ENCODE measurements around the gene PKN2.

PKN2 gene

GRCh38 chr1:88670462-88670861 lies 13.6 kb upstream of the PKN2 start:
- no peak for TF ChIP-seq Cebpa-rat (IDR thresholded peaks at IDR 0.05)
- no peaks in the 10 kb centered on the region for H3K27me3 ChIP-seq
- no peaks in the 10 kb centered on the region for H3K9me3 ChIP-seq (replicated peaks in 1 of 11)
- no peaks in the 10 kb centered on the region for H3K36me3 ChIP-seq
- H4K20me1 ChIP-seq: no peaks in the 10 kb centered on the region
- H3K27ac ChIP-seq: no peak overlapping the region
- no peak overlapping the region for H3K4me2 ChIP-seq
- no peaks in the 10 kb centered on the region for H3K4me1 ChIP-seq
- no peak overlapping the region for H3K9ac ChIP-seq
- no peak overlapping the region for H3K4me3 ChIP-seq

GRCh38 chr1:88673446-88673845 lies 10.6 kb upstream of the PKN2 start:
- no peak overlapping the region for H3K4me2 ChIP-seq
- no peak overlapping the region for H3K27ac ChIP-seq
- no peaks in the 10 kb centered on the region for H4K20me1 ChIP-seq
- no peak for TF ChIP-seq Cebpa-rat (IDR thresholded peaks at IDR 0.05)
- no peak overlapping the region for H3K4me3 ChIP-seq
- no peaks in the 10 kb centered on the region for H3K4me1 ChIP-seq
- no peaks in the 10 kb centered on the region for H3K36me3 ChIP-seq
- H3K27me3 ChIP-seq: no peaks in the 10 kb centered on the region
- H3K9me3 ChIP-seq (replicated peaks in 1 of 11): no peaks in the 10 kb centered on the region
- H3K9ac ChIP-seq: no peak overlapping the region

GRCh38 chr1:88678405-88678804 lies 5.7 kb upstream of the PKN2 start:
- H3K27ac ChIP-seq: no peak overlapping the region
- peaks cover 12 to 17% (median 15%) of the 10 kb centered on the region in 10 experiments for H3K4me1 ChIP-seq
- no peak for TF ChIP-seq Cebpa-rat (IDR thresholded peaks at IDR 0.05)
- no peaks in the 10 kb centered on the region for H3K27me3 ChIP-seq
- H3K9ac ChIP-seq: no peak overlapping the region
- no peak overlapping the region for H3K4me3 ChIP-seq
- no peak overlapping the region for H3K4me2 ChIP-seq
- H3K36me3 ChIP-seq: no peaks in the 10 kb centered on the region
- H3K9me3 ChIP-seq (replicated peaks in 1 of 11): no peaks in the 10 kb centered on the region
- no peaks in the 10 kb centered on the region for H4K20me1 ChIP-seq

- Histone ChIP-seq H3K36me3 (no peaks in the 10 kb centered on the region), H4K20me1 (peaks cover 0 to 11% (median under 1%) of the 10 kb centered on the region in 11 experiments; a peak in 7 of 22 replicates), H3K9ac (no peak overlapping the region), H3K27ac (no peak overlapping the region), H3K27me3 (no peaks in the 10 kb centered on the region), H3K9me3 (replicated peaks in 1 of 11) (no peaks in the 10 kb centered on the region), H3K4me1 (peaks cover 12 to 17% (median 15%) of the 10 kb centered on the region in 10 experiments), H3K4me3 (no peak overlapping the region), H3K4me2 (no peak overlapping the region)
- no peak for TF ChIP-seq Cebpa-rat (IDR thresholded peaks at IDR 0.05)
Observed at GRCh38 chr1:88680471-88680870, 3.6 kb upstream of the PKN2 start.

- Histone ChIP-seq H3K27me3 (no peaks in the 10 kb centered on the region), H3K27ac (no peak overlapping the region), H3K36me3 (no peaks in the 10 kb centered on the region), H3K9ac (no peak overlapping the region), H4K20me1 (peaks cover 0 to 17% (median 6%) of the 10 kb centered on the region in 11 experiments; a peak in 9 of 22 replicates), H3K4me1 (peaks cover 12 to 20% (median 15%) of the 10 kb centered on the region in 10 experiments), H3K9me3 (replicated peaks in 1 of 11) (no peaks in the 10 kb centered on the region), H3K4me2 (no peak overlapping the region), H3K4me3 (no peak overlapping the region)
- no peak for TF ChIP-seq Cebpa-rat (IDR thresholded peaks at IDR 0.05)
Observed at GRCh38 chr1:88680911-88681622, 3.0 kb upstream of the PKN2 start.

- H4K20me1 ChIP-seq: peaks cover 0 to 51% (median 39%) of the 10 kb centered on the region in 11 experiments; a peak in 14 of 22 replicates
- H3K9me3 ChIP-seq (replicated peaks in 1 of 11): no peaks in the 10 kb centered on the region
- H3K4me2 ChIP-seq: peak overlapping the region; percentile 42 to 91 (median 83); a peak in 21 of 22 replicates
- peak overlapping the region; percentile 84 to 100 (median 96) for H3K4me3 ChIP-seq
- peaks cover 12 to 41% (median 30%) of the 10 kb centered on the region in 10 experiments for H3K4me1 ChIP-seq
- H3K36me3 ChIP-seq: peaks cover 0 to 20% (median 9%) of the 10 kb centered on the region in 11 experiments; a peak in 13 of 22 replicates
- no peak for TF ChIP-seq Cebpa-rat (IDR thresholded peaks at IDR 0.05)
- peak overlapping the region; percentile 87 to 98 (median 94) for H3K9ac ChIP-seq
- peak overlapping the region; percentile 84 to 98 (median 89) for H3K27ac ChIP-seq
- H3K27me3 ChIP-seq: no peaks in the 10 kb centered on the region
Observed at GRCh38 chr1:88684482-88685258, 597 bp downstream of the PKN2 start.

GRCh38 chr1:88685259-88685620 lies 1.2 kb downstream of the PKN2 start:
- Histone ChIP-seq H3K36me3 (peaks cover 0 to 24% (median 9%) of the 10 kb centered on the region in 11 experiments; a peak in 13 of 22 replicates), H3K27me3 (no peaks in the 10 kb centered on the region), H3K4me3 (peak overlapping the region; percentile 84 to 100 (median 96)), H3K27ac (peak overlapping the region; percentile 84 to 98 (median 89)), H4K20me1 (peaks cover 0 to 55% (median 45%) of the 10 kb centered on the region in 11 experiments; a peak in 14 of 22 replicates), H3K9ac (peak overlapping the region; percentile 87 to 98 (median 94)), H3K4me1 (peaks cover 12 to 41% (median 30%) of the 10 kb centered on the region in 10 experiments), H3K4me2 (peak overlapping the region; percentile 42 to 91 (median 83)), H3K9me3 (replicated peaks in 1 of 11) (no peaks in the 10 kb centered on the region)
- no peak for TF ChIP-seq Cebpa-rat (IDR thresholded peaks at IDR 0.05)

GRCh38 chr1:88691540-88691939 lies 7.5 kb downstream of the PKN2 start:
- no peak overlapping the region for H3K27ac ChIP-seq
- H3K4me2 ChIP-seq: no peak overlapping the region
- H3K4me1 ChIP-seq: peaks cover 0 to 35% (median 11%) of the 10 kb centered on the region in 10 experiments; a peak in 13 of 20 replicates
- H3K27me3 ChIP-seq: no peaks in the 10 kb centered on the region
- TF ChIP-seq Cebpa-rat (IDR thresholded peaks at IDR 0.05): no peak
- peaks cover 0 to 85% (median 56%) of the 10 kb centered on the region in 11 experiments; a peak in 15 of 22 replicates for H4K20me1 ChIP-seq
- no peaks in the 10 kb centered on the region for H3K9me3 ChIP-seq (replicated peaks in 1 of 11)
- H3K4me3 ChIP-seq: no peak overlapping the region
- H3K9ac ChIP-seq: no peak overlapping the region
- H3K36me3 ChIP-seq: peaks cover 25 to 80% (median 41%) of the 10 kb centered on the region in 11 experiments; a peak in 21 of 22 replicates

- H3K4me1 ChIP-seq: peaks cover 0 to 60% (median 29%) of the 10 kb centered on the region in 10 experiments; a peak in 15 of 20 replicates
- H3K27me3 ChIP-seq: no peaks in the 10 kb centered on the region
- peaks cover 0 to 10% (median 9%) of the 10 kb centered on the region in 11 experiments; a peak in 13 of 22 replicates for H3K9me3 ChIP-seq (replicated peaks in 1 of 11)
- no peak overlapping the region for H3K4me3 ChIP-seq
- peaks cover 28 to 67% (median 50%) of the 10 kb centered on the region in 11 experiments; a peak in 21 of 22 replicates for H3K36me3 ChIP-seq
- peak overlapping the region in 3 of 11 experiments; percentile 16 to 35 (median 28); a peak in 4 of 22 replicates for H3K27ac ChIP-seq
- peaks cover 0 to 72% (median 31%) of the 10 kb centered on the region in 11 experiments; a peak in 11 of 22 replicates for H4K20me1 ChIP-seq
- H3K4me2 ChIP-seq: peak overlapping the region in 5 of 11 experiments; percentile 0 to 68 (median 5); a peak in 5 of 22 replicates
- no peak overlapping the region for H3K9ac ChIP-seq
- no peak for TF ChIP-seq Cebpa-rat (IDR thresholded peaks at IDR 0.05)
Observed at GRCh38 chr1:88695781-88696180, 11.7 kb downstream of the PKN2 start.
